ENCODE data around the gene PCBP3.

GRCh38 chr21:45721671-45722070, 78.1 kb downstream of the PCBP3 start:
- TF ChIP-seq CTCF (IDR thresholded peaks at IDR 0.05; ENCODE audit: poor library complexity, severe bottlenecking) = no peak
- TF ChIP-seq RAD21 (conservative IDR thresholded peaks at IDR 0.05) = no peak
- no peak for TF ChIP-seq REST (IDR thresholded peaks at IDR 0.05; ENCODE audit: borderline replicate concordance)
- TF ChIP-seq EZH2 (IDR thresholded peaks at IDR 0.05; ENCODE audit: borderline replicate concordance, insufficient read depth, low read length, poor library complexity, severe bottlenecking) = no peak
- no peak for TF ChIP-seq POLR2AphosphoS5 (IDR thresholded peaks at IDR 0.05)
- no peak for TF ChIP-seq EP300 (conservative IDR thresholded peaks at IDR 0.05; ENCODE audit: poor library complexity, severe bottlenecking)

Measured in neural cell (in vitro differentiated cells).